Bone marrow (tissue), 2 donors: ENCODE results near the gene KIF18A.
A peak's percentile ranks its signal among the peaks of the same experiment; 100 is the strongest.
"Not testable (repeated sequence)": the region's sequence is repeated elsewhere in the genome, so short reads cannot be mapped to it uniquely, and the experiment has no call there.

Experiments
- DNase-seq, 2 donors: peaks; one replicate each; lab custom pipeline; 2025; lab: John Stamatoyannopoulos, UW

Gene KIF18A

GRCh38 chr11:28107750-28108618 lies at the start of gene KIF18A, which contains the start of gene METTL15:
KIF18A (minus strand) TSS chr11:28108156; CDS start chr11:28097947, 10,209 bp downstream.
METTL15 (plus strand) TSS chr11:28108388; CDS start chr11:28113335, 4,947 bp downstream.
- DNase-seq: peak; percentile 91 to 94

DNA sequence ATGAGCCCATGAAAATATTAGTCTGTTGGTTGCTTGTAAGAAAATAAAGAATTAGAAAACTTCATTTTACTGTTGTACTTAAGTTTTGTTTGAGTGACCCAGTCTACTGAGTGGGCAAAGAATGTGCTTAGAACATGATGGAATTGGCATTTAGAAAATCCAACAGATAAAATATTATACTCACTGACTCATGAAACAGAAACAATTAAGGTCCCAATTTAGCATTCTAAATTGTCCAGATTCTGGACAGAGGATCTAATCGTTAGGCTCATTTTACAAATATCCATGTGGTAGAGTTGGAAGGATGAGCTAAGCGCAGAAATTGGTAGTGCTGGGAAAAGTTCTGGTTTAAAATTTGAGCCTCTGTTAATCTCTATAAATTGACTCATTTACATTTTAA lies 45.6 kb upstream of the KIF18A start:
- no peak for DNase-seq

GRCh38 chr11:28152743-28153142 lies 44.8 kb upstream of the KIF18A start:
- no peak for DNase-seq

GRCh38 chr11:28146123-28146751 lies 38.3 kb upstream of the KIF18A start:
- no peak for DNase-seq

- DNase-seq: no peak
Observed at GRCh38 chr11:28144808-28145207, 36.9 kb upstream of the KIF18A start.

DNA sequence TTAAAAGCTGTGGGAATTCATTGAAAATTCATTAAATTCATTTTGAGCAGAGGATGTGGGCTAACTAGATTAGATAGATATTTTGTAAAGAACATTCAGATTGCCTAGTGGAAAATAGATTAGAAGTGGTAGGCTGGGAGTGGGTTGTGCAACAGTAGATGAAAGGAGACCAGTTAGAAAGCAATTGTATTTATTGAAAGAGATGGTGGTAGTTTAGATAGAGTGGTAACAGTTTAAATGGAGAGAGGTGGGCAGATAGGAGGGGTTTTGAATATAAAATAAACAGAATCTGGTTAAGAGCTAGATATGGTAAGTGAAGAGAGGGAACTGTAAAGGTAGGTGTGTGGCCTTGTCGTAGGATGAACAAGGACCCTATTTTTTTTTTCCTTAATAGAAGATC lies 34.8 kb upstream of the KIF18A start:
- DNase-seq: no peak

GRCh38 chr11:28140689-28141455 lies 32.9 kb upstream of the KIF18A start:
- no peak for DNase-seq

- no peak for DNase-seq
Observed at GRCh38 chr11:28139841-28140415, 32.0 kb upstream of the KIF18A start.

DNA sequence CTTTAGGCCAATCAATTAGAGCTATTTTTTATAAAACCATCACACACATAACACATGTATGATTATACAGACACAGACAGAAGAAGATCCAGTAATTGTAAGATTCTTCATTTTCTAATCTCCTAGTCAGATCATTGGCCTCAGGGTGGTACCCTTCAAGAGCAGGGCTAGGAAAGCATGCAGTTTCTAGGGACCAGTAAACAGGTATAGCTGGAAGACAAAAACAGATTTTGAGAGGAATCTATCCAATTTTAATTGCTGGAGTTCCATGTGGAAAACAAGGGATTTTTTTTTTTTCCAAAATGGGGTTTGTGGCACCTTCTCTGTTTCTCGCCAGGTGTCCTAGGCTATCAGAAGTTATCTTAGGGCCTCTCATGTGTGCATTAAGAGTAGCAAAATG lies 29.9 kb upstream of the KIF18A start:
- no peak for DNase-seq

GRCh38 chr11:28137366-28137765 lies 29.4 kb upstream of the KIF18A start:
- DNase-seq: no peak

- not testable (repeated sequence) for DNase-seq
Observed at GRCh38 chr11:28136157-28136556, 28.2 kb upstream of the KIF18A start.

DNA sequence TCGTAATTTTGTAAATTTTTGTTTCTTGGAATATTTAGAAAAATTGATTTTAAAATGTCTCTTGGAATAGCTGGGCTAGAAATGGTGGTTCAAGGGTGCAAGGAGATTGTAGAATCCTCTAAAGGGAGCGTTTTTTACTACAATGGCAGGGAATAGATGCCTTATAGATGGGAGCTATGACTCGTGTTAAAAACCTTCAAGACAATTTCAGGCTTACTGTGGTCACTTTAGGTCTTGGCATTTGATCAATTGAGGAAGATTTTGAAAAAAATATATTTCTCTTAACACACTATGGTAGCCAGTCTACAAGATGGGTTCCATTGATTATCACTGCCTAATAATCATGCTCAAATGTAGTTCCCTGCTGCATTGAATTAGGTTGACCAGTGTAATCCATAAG lies 25.2 kb upstream of the KIF18A start:
- no peak for DNase-seq

GRCh38 chr11:28132548-28132947 lies 24.6 kb upstream of the KIF18A start:
- no peak for DNase-seq

- no peak for DNase-seq
Observed at GRCh38 chr11:28123151-28123581, 15.2 kb upstream of the KIF18A start.

GRCh38 chr11:28117712-28118111 lies 9.8 kb upstream of the KIF18A start:
- no peak for DNase-seq

GRCh38 chr11:28114731-28115130 lies 6.8 kb upstream of the KIF18A start:
- DNase-seq: no peak

DNA sequence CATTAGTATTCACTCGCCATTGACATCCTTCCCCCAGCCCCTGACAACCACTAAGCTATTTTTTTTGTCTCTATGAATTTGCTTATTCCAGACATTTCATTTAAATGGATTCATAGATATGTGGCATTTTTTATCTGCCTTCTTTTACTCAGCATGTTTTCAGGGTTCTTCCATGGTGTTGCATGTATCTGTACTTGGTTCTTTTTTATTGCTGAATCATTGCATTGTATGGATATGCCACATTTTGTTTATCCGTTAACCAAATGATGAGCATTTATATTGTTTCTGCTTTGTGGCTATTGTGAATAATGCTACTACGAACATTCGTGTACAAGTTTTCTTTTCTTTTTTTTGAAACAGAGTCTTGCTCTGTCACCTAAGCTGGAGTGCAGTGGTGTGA lies 6.2 kb upstream of the KIF18A start:
- no peak for DNase-seq

DNA sequence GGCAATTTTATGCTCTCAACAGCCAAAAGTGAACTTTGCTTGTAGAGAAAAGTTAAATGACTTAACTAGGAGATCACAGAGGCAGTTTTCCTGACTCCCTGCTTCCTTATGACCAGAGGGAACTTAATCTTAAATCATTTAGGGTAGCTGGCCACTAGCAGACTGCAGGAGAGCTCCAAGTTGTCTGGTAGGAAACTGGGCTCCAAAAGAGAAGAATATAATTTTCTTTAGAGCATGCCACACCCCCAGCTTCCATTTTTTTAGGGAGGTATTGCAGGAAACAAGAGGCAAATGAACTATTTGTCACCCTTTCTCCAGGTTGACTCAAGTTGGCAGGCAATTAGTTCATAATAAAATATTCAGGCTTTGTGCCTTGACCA lies 2.9 kb upstream of the KIF18A start:
- DNase-seq: no peak

DNA sequence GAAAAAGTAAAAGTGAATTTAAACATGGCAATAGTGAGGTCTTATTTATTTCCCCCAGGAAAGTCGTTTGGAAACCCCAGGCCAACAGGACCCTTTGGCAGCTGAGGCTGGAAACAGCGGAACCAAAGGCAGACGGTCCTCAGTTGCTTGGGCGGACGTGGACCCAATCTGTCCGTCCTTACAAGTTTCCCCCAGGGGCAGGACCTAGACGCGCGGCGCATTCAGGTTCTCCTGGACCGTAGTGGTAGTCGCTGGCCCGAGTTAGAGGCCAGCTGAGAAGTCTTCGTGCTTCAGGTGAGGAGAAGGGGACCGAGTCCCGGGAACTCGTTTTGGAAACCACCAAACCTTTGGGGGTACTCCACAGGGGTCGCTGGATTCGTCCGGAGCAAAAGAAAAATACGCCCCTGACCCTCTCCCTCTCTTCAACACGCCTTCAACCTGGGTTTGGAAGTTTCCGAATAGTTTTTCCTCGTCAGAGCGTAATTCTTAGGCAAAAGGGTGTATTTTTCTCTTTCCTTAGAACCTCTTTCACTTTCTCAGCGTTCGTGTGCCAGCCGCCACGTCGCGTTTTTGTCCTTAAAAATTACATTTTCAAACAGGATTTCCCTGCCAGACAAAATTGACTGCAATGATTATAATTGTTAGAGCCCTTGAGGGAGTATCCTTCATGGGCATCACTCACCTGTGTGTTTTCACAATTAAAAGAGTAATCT lies 2.3 kb upstream of the KIF18A start:
- peak in 1 of 2 donors; percentile 23 for DNase-seq

GRCh38 chr11:28108958-28109357 lies 1.0 kb upstream of the KIF18A start:
- DNase-seq: no peak

DNA sequence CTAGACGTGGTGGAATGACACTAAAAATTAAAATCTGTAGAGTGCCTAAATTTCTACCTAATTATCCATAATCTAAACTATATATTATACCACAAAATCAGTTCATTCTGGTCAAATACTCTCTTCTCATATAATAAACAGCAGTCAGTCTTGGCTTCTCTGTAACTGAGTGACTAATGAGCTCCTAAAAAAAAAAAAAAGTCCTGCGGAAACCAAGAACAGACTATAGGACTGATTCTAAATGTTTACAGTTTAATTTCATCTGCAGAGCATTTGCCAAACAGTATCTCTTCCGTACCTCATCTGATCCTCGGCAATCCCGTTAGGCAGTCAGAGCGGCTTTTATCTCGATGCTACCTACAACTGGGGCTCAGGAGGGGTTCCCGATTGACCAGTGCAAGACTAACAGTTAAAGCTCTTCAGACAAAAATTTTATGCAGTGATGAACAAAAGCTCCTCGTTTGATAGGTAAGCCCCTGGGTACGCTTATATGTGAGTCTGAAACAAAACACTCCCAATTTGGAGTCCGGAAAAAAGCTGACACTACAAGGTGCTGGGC lies 686 bp downstream of the KIF18A start:
- DNase-seq: peak; percentile 14 to 18
